CD4-positive, alpha-beta T cell treated with Interleukin-15 for 1 hour (primary cell): ENCODE results near the gene UBE2J2.
A peak's percentile ranks its signal among the peaks of the same experiment; 100 is the strongest.
"Not testable (repeated sequence)": the region's sequence is repeated elsewhere in the genome, so short reads cannot be mapped to it uniquely, and the experiment has no call there.

Experiments used
- DNase-seq: peaks from one replicate; pipeline ENCODE4 v3.0.0-alpha.2; 2020

The UBE2J2 gene

GRCh38 chr1:1273512-1274298 is at the start of gene UBE2J2:
UBE2J2 (minus strand) TSS chr1:1273854; CDS start chr1:1267992, 5,862 bp downstream.
- DNase-seq: peak; percentile 93

- DNase-seq: no peak
Measured at GRCh38 chr1:1322952-1323351, 49.3 kb upstream of the UBE2J2 start.

GRCh38 chr1:1322418-1322817 is 48.8 kb upstream of the UBE2J2 start:
- DNase-seq: no peak

- no peak for DNase-seq
Measured at GRCh38 chr1:1321477-1321876, 47.8 kb upstream of the UBE2J2 start.

DNA sequence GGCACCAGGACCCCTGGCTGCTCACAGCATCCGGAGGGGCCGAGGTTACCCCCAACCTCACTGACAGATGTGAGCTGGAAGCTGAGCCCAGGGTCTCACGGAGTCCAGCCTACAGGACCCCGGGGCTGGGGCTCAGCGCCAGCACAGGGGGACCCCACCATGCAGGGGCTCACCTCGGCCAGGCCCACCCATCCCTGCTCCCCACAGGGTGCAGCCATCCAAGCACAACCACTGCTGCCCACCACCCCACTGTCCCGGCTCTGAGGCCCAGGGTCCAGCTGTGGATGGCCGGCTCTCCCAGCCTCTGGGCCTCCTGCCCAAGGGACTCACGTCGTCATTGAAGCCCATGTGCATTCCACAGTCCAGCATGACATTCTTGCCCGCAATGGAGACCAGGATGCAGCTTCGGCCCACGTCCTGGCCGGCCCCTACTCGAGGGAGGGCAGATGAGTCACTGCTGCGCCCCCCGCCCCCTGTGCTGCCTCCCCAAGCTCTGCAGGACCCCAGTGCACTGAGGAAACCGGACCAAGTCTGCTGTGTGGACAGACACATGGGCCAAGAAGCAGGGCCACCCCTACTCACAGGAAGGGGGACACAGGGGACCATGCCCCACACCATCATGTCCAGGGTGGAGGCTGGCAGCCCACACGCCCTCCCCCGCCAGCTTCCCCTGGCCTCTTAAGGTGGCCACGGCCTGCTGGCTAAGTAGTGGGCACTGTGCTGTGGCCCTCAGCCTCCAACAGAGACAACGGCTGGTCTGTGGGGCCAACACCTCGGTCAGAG is 47.2 kb upstream of the UBE2J2 start:
- DNase-seq: no peak

DNA sequence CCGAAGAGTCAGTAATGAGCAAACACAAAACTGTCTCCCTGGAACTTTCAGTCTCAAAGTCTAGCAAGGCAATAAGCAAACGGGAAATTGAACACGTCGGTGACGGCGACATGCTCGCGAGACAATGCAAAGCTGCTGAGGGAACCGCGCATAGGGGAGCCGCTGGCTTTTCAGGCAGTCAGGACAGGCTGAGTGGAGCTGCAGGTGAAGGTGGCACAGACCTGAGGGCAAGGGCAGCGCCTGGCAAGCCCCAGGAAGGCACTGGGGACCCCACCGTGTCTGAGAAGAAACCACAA is 45.9 kb upstream of the UBE2J2 start:
- DNase-seq: no peak

- DNase-seq: no peak
Measured at GRCh38 chr1:1318777-1319645, 45.4 kb upstream of the UBE2J2 start.

GRCh38 chr1:1318131-1318652 is 44.5 kb upstream of the UBE2J2 start:
- no peak for DNase-seq

GRCh38 chr1:1317420-1317819 is 43.8 kb upstream of the UBE2J2 start:
- no peak for DNase-seq

DNA sequence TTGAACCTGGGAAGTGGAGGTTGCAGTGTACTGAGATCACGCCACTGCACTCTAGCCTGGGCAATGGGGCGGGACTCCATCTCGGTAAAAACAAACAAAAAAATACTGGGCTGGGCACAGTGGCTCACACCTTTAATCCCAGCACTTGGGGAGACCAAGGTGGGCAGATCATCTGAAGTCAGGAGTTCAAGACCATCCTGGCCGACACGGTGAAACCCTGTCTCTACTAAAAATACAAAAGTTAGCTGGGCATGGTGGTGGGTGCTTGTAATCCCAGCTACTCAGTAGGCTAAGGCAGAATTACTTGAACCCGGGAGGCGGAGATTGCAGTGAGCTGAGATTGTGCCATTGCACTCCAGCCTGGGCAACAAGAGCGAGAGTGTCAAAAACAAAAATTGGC is 42.5 kb upstream of the UBE2J2 start:
- not testable (repeated sequence) for DNase-seq

DNA sequence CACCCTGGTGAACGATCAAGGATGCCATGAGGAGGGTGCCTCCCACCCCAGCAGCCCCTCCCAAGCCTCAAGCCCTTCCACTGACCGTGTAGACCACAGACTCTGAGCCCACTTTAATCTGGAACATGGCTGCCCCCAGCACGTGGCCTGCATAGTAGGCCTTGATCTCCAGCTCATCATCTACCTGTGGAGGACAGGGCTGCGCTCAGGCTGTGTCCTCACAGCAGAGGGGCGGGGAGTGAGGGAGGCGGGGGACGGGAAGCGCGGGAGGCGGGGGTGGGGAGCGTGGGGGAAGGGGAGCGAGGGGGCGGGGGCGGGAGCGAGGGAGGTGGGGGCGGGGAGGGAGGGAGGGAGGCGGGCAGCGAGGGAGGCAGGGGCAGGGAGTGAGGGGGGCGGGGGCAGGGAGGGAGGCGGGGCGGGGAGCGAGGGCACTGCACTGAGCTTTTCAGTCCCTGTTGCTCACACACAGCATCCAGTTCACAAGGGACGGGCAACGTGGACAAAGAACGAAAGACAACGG is 41.8 kb upstream of the UBE2J2 start:
- no peak for DNase-seq

- DNase-seq: no peak
Measured at GRCh38 chr1:1314678-1315335, 41.2 kb upstream of the UBE2J2 start.

- DNase-seq: no peak
Measured at GRCh38 chr1:1314237-1314586, 40.6 kb upstream of the UBE2J2 start.

DNA sequence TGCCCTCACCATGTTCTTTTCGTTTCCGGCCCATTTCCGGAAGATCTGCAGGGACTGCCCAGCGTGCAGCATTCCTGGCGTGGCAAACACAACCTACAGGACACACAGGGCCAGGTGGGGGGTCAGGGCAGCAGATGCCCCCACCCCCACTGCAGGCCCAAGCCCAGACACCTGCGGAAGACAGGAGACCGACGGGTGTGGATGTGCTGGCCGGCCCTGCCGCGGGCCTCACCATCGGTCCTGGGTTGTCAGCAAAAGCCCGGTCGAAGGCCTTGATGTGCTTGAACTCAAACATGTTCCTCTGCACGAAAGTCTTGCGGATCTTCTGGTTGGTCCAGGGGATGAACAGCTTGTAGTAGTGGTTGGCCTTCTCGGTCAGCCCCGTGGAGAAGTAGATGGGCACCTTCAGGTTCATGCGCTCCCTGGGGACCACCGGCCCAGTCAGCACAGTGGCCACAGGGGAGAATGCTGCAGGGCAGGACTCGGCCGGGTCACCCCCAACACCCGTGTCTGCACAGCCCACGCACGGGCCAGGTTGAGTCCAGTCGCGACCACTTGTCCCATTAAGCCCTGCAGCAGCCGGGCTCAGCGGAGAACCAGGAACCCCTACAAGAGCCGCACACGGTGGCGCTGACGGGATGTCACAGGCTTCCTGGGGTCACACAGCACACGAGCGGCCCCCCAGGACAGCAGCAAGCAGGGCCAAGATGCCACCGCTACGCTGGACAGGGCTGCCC is 40.0 kb upstream of the UBE2J2 start:
- no peak for DNase-seq

GRCh38 chr1:1312450-1313314 is 39.0 kb upstream of the UBE2J2 start:
- no peak for DNase-seq

- DNase-seq: no peak
Measured at GRCh38 chr1:1311107-1312104, 37.8 kb upstream of the UBE2J2 start.

- no peak for DNase-seq
Measured at GRCh38 chr1:1310476-1311053, 36.9 kb upstream of the UBE2J2 start.

- DNase-seq: no peak
Measured at GRCh38 chr1:1310109-1310385, 36.4 kb upstream of the UBE2J2 start.
